Activated naive CD4-positive, alpha-beta T cell treated with anti-CD3 and anti-CD28 coated beads for 36 hours (primary cell): ENCODE data around the gene L3MBTL4. TPM values are rescaled to one million over a fixed set of nuclear protein-coding genes. Genes with fewer than 3 reads are reported as not detected.
"Not testable (repeated sequence)": the region's sequence is repeated elsewhere in the genome, so short reads cannot be mapped to it uniquely, and the experiment has no call there.

Source experiments
- CTCF ChIA-PET: fragments of 350-600 bp; sonication (Branson Sonifier 250); formaldehyde crosslinking; loops from one replicate; lab custom pipeline; 2021; ENCODE audit warnings: antibody characterized with exemption; lab: Charles Lee
- DNase-seq: peaks from one replicate; pipeline ENCODE4 v3.0.0-alpha.2; 2020
- H3K27ac Mint-ChIP-seq: one replicate; pipeline ENCODE4 v1.8.0; 2021; ENCODE audit warnings: mild to moderate bottlenecking, mixed read lengths
- H3K27me3 Mint-ChIP-seq: one replicate; pipeline ENCODE4 v1.8.0; 2021; ENCODE audit warnings: low read depth, mixed read lengths
- H3K36me3 Mint-ChIP-seq: one replicate; pipeline ENCODE4 v1.8.0; 2021; ENCODE audit warnings: low read depth, mixed read lengths
- H3K4me1 Mint-ChIP-seq: one replicate; pipeline ENCODE4 v1.8.0; 2021; ENCODE audit warnings: low read depth, mixed read lengths
- H3K4me3 Mint-ChIP-seq: one replicate; pipeline ENCODE4 v1.8.0; 2021; ENCODE audit warnings: mild to moderate bottlenecking, moderate library complexity, mixed read lengths
- H3K9me3 Mint-ChIP-seq: one replicate; pipeline ENCODE4 v1.8.0; 2021; ENCODE audit warnings: mixed read lengths
- intact Hi-C: fragments of 100-400 bp; cut with micrococcal nuclease; formaldehyde crosslinking; loops from one replicate; pipeline ENCODE4 v1.15.1; 2023
- total RNA-seq, 2 experiments: library from RNA; stranded (reverse); gene quantifications; one replicate each; pipeline ENCODE4 v1.2.3, GENCODE V29; 2021

L3MBTL4 gene
- total RNA-seq, 2 experiments from 2014 or later = 0.05 to 0.10 TPM

DNA sequence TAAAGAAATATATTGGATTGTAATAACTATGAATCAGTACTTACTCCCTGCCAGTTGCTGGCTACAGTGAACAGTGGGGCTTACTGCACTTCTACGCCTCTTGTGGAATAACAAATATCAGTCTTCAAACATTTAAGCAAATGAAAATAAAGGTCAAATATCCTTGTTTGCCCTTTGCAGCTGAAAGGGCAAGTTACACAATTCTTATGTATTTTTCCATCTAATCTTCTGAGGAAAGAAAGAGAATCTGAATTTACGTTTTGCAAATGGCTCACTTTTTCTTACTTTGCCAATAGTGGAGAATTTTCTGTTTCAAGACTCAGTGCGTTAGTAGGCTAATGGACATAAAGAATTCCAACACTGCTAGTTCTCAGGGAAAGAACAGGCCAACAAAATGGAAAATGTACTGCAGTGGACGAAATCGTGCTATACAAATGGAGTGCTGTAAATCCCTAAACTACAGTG lies 362.2 kb downstream of the L3MBTL4 start:
- no peaks in the 10 kb centered on the region for H3K4me1 Mint-ChIP-seq
- H3K27me3 Mint-ChIP-seq = no peaks in the 10 kb centered on the region
- no peaks in the 10 kb centered on the region for H3K9me3 Mint-ChIP-seq
- no peak for DNase-seq
- no peak overlapping the region for H3K27ac Mint-ChIP-seq
- H3K36me3 Mint-ChIP-seq = no peaks in the 10 kb centered on the region
- no peak overlapping the region for H3K4me3 Mint-ChIP-seq
- CTCF ChIA-PET = interaction anchor here (0.6 kb wide), 1 partner anchor 7 kb away, joined by 4 read pairs; no protein-coding TSS in a partner anchor
- intact Hi-C loops = no loop called here

DNA sequence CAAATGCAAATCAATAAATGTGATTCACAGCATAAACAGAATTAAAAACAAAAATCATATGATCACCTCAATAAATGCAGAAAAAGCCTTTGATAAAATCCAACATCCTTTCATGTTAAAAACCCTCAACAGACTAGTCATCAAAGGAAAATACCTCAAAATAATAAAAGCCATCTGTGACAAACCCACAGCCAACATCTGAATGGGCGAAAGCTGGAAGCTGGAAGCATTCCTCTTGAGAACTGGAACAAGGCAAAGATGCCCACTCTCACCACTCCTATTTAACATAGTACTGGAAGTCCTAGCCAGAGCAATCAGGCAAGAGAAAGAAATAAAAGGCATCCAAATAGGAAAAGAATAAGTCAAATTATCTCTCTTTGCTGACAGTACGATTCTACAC lies 367.1 kb downstream of the L3MBTL4 start:
- H3K4me3 Mint-ChIP-seq, H3K4me1 Mint-ChIP-seq, H3K9me3 Mint-ChIP-seq, DNase-seq, H3K36me3 Mint-ChIP-seq, CTCF ChIA-PET, intact Hi-C loops, H3K27ac Mint-ChIP-seq: not testable (repeated sequence)
- H3K27me3 Mint-ChIP-seq = peaks cover 23% of the 10 kb centered on the region

DNA sequence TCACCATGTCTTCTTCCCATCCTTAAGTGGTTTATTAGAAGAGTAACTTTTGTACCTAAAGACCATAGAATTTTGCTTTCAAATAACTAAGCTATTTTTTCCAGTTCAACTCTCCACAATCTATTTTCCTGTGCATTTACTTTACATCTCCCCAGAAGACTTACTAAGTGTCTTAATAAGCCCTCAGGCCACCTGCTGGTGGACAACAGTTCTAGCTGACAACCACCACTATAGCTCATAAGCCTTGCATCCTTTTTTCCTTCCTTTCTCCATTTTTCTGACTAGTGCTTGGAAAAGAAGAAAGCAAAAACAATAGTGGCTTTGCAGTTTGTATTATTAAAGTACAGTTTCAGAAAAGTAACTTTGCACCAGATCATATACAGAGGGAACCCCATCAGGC lies 369.9 kb downstream of the L3MBTL4 start:
- H3K4me3 Mint-ChIP-seq = no peak overlapping the region
- H3K9me3 Mint-ChIP-seq = peaks cover 11% of the 10 kb centered on the region
- no peak for DNase-seq
- H3K27ac Mint-ChIP-seq = no peak overlapping the region
- CTCF ChIA-PET = no interaction called here
- peaks cover 31% of the 10 kb centered on the region for H3K27me3 Mint-ChIP-seq
- H3K36me3 Mint-ChIP-seq = no peaks in the 10 kb centered on the region
- intact Hi-C loops = no loop called here
- H3K4me1 Mint-ChIP-seq = no peaks in the 10 kb centered on the region

DNA sequence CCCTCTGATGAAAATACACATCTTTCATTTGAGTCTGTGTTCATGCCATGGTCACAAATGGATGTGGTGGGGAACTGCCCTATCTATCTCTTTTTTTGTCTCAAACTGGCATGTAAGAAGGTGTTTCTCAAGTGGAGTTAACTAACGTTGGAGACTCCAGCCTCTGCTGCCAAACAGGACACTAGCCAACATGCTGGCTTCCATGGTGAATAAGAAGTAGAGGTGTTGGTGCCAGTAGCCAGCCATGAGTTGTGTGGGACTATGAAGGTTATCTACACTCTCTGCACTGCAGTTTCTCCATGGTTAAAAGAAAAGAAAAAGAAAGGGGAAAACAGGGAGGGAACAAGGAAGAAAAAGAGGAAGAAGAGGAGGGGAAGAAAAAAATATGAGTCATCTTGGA lies 370.4 kb downstream of the L3MBTL4 start:
- no peak overlapping the region for H3K4me3 Mint-ChIP-seq
- no peak for DNase-seq
- peaks cover 12% of the 10 kb centered on the region for H3K9me3 Mint-ChIP-seq
- H3K4me1 Mint-ChIP-seq = no peaks in the 10 kb centered on the region
- H3K36me3 Mint-ChIP-seq = no peaks in the 10 kb centered on the region
- CTCF ChIA-PET = no interaction called here
- intact Hi-C loops = no loop called here
- H3K27ac Mint-ChIP-seq = no peak overlapping the region
- peaks cover 31% of the 10 kb centered on the region for H3K27me3 Mint-ChIP-seq

DNA sequence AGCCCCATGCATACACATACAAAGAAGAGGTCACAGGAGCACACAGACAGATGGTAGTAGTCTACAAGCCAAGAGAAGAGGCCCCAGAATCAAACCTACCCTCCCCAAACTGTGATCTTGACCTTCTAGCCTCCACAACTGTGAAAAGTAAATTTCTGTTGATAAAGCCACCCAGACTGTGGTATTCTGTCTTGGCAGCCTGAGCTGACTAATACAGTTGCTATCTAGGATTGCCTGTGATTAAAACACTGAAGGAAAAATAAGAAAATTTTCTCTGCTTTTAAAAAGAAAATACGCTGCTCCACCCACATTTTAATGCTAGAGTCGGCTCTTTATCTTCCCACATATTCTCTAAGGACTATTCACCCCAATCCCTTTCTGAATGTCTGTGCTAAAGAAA lies 375.7 kb downstream of the L3MBTL4 start:
- Mint-ChIP-seq H3K27ac (no peak overlapping the region), H3K9me3 (peaks cover 16% of the 10 kb centered on the region), H3K27me3 (peaks cover 15% of the 10 kb centered on the region), H3K4me3 (no peak overlapping the region), H3K4me1 (no peaks in the 10 kb centered on the region), H3K36me3 (no peaks in the 10 kb centered on the region)
- no peak for DNase-seq
- CTCF ChIA-PET = no interaction called here
- intact Hi-C loops = no loop called here

DNA sequence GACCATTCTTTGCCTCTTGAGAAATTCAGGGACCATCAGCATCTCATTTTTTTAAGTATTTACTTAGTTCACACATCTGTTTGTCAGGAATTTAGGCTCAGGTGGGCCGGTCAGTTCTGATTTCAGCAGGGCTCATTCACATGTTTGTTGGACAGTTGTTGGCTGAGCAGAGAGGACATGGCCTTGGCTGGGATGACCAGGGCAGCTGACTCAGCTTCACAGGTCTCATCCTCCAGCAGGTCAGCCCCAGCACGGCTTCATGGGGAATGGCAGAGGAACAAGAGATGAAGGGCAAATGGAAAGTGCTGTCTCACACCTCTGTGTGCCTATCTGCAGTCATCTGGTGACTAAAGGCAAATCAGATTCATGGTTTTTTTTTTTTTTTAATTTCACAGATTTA lies 383.3 kb downstream of the L3MBTL4 start:
- peaks cover 2% of the 10 kb centered on the region for H3K27me3 Mint-ChIP-seq

DNA sequence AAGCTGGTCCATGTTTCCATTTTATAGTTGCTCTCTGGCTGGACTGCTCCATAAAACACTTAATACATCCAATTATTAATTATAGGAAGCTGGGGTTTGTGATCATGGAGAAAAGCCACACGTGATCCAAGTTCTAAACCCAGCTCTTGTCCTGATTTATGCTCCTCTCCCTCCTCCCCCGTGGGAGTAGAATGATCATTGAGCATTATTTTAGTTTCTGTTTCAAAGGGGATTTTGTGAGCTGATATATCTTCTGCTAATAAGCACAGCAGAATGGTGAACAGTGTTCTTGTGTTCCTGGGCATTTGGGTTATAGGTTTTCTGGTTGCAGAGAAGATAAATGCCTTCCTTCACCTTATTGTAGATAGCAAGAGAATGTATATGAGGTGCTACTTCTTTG lies 383.7 kb downstream of the L3MBTL4 start:
- Mint-ChIP-seq H3K36me3 (no peaks in the 10 kb centered on the region), H3K4me1 (no peaks in the 10 kb centered on the region), H3K4me3 (no peak overlapping the region), H3K27ac (no peak overlapping the region), H3K27me3 (peaks cover 2% of the 10 kb centered on the region), H3K9me3 (peaks cover 4% of the 10 kb centered on the region)
- no peak for DNase-seq
- CTCF ChIA-PET = no interaction called here
- intact Hi-C loops = no loop called here

More for the DNA sequence above, 383.3 kb downstream of the L3MBTL4 start:
- CTCF ChIA-PET = no interaction called here
- DNase-seq = no peak
- no peak overlapping the region for H3K4me3 Mint-ChIP-seq
- intact Hi-C loops = no loop called here
- peaks cover 9% of the 10 kb centered on the region for H3K9me3 Mint-ChIP-seq
- no peak overlapping the region for H3K27ac Mint-ChIP-seq
- H3K4me1 Mint-ChIP-seq = no peaks in the 10 kb centered on the region
- H3K36me3 Mint-ChIP-seq = no peaks in the 10 kb centered on the region

DNA sequence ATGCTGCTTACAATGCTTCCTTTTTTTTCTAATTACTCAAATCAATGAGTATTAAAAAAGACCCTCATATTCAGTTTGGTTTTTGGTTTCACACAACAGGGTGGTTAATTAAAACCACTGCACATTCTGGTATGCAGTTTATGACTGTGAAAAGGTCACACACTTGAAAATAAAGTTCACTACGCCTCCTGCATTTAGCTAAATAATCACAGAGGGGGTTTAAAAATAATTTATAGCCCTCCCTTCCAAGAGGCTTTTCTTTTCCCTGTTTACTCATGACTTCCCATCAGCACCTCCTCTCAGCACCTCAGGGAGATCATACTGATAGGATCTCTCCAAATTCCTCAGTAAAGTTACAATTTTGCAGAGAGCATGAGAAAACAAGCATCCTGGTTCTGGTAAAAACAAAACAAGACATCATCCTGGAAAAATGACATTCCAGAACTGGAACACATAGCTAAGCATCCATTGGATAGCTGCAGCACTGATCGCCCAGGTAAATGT lies 389.9 kb downstream of the L3MBTL4 start:
- Mint-ChIP-seq H3K4me1 (no peaks in the 10 kb centered on the region), H3K36me3 (no peaks in the 10 kb centered on the region), H3K27ac (no peak overlapping the region), H3K27me3 (peaks cover 2% of the 10 kb centered on the region), H3K9me3 (peaks cover 2% of the 10 kb centered on the region), H3K4me3 (no peak overlapping the region)
- DNase-seq = no peak
- intact Hi-C loops = no loop called here
- CTCF ChIA-PET = interaction anchor here (1.1 kb wide), 1 partner anchor 24 kb away, joined by 3 read pairs; no protein-coding TSS in a partner anchor

DNA sequence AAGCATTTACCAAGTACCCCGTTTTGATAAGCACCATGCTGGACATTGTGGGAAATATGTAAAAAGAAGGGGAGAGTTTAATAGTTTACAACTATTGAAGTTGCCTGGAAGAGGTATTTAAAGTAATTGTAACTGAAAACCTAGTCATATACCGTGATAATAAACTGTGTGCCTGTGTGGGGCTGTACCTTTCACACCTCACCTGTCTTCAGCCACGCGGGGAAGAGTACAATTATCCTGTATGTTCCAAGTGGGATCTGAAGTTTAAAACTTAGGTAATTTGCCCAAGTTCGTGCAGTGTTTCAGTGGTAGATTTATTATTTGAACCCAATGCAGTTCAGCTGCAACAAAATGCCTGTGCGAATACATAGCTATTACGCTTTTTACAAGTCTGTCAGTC lies 391.2 kb downstream of the L3MBTL4 start:
- no peak for DNase-seq
- H3K27ac Mint-ChIP-seq = no peak overlapping the region

DNA sequence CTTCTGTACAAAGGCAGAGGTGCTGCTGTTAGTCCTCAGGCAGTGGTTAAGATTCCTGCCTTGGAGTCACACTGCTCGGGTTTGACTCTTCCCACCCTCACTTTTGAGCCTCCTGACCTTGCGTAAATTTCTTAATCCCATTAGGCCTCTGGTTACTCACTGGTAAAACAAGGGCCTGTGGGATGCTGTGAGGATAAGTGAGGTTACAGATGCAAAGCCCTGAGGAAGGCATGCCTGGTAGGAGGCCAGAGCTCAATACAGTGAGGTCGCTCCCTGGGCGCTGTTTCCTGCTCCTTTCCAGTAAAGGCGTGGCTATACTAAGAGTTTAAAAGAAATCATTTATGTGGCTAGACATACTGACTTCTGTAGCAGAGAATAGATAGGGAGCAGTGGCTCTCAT lies 391.9 kb downstream of the L3MBTL4 start:
- CTCF ChIA-PET = no interaction called here
- no peaks in the 10 kb centered on the region for H3K4me1 Mint-ChIP-seq
- peaks cover 2% of the 10 kb centered on the region for H3K9me3 Mint-ChIP-seq
- intact Hi-C loops = no loop called here
- no peak for DNase-seq
- H3K27ac Mint-ChIP-seq = no peak overlapping the region
- H3K4me3 Mint-ChIP-seq = no peak overlapping the region
- peaks cover 2% of the 10 kb centered on the region for H3K27me3 Mint-ChIP-seq
- H3K36me3 Mint-ChIP-seq = no peaks in the 10 kb centered on the region

More for the DNA sequence above, 391.2 kb downstream of the L3MBTL4 start:
- H3K36me3 Mint-ChIP-seq = no peaks in the 10 kb centered on the region
- peaks cover 2% of the 10 kb centered on the region for H3K9me3 Mint-ChIP-seq
- intact Hi-C loops = no loop called here
- H3K27me3 Mint-ChIP-seq = peaks cover 2% of the 10 kb centered on the region
- H3K4me3 Mint-ChIP-seq = no peak overlapping the region
- no peaks in the 10 kb centered on the region for H3K4me1 Mint-ChIP-seq
- CTCF ChIA-PET = no interaction called here

DNA sequence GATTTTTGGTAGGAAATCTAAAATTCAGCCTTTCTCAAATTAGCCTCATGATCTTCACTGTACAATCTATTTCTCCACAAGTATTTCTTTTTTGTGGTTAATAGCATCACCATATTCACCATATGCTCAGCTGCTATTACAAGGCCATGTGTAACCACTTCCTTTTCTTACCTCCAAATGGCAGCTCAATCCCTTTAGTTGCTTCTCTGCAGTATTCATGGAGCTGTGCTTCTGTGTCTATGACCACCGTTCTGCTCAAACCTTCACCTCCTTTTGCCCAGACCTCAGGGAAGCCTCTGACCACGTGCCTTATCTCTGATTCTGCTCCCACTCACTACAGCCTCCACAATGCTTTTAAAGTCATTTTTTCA lies 392.7 kb downstream of the L3MBTL4 start:
- Mint-ChIP-seq H3K9me3 (no peaks in the 10 kb centered on the region), H3K36me3 (no peaks in the 10 kb centered on the region), H3K27ac (no peak overlapping the region), H3K4me3 (no peak overlapping the region), H3K27me3 (no peaks in the 10 kb centered on the region), H3K4me1 (no peaks in the 10 kb centered on the region)
- no peak for DNase-seq
- intact Hi-C loops = no loop called here
- CTCF ChIA-PET = no interaction called here

DNA sequence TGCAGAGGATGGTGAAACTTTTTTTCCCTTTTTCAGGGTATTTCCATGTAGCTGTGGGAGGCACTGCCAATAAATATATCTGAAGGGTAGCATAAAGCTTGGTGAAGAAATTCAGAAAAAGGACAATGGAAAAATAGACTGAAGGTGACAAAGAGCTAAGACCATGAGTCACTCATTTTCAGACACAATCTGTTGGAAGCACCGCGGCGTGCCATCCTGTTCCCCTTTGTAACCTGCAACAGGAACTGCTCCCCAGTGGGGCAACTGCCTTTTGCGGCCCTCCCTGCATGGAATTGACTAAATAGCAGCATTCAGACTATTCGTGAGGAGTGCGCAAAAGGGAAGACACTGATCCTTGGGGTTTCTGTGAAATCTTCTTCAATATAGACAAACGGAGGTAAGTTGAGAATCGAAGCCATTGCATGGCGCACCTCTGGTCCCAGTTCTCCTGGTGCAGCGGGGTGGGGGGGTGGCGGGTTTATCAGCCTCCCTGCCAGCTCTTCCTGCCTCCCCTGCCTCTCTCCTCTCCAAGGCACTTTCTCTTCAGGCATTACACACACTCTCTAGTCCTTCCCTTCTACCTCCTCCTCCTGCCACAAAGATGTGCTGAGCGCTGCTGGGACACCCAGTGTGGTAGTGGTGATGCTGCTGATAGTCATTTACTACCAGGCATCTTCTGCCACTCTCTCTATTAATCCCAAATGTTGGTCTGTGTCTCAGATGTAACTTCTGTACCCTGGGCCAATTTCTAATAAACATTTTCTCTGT lies 393.2 kb downstream of the L3MBTL4 start:
- CTCF ChIA-PET = no interaction called here
- Mint-ChIP-seq H3K9me3 (no peaks in the 10 kb centered on the region), H3K4me3 (no peak overlapping the region), H3K27ac (no peak overlapping the region), H3K27me3 (no peaks in the 10 kb centered on the region), H3K36me3 (no peaks in the 10 kb centered on the region), H3K4me1 (no peaks in the 10 kb centered on the region)
- DNase-seq = no peak
- intact Hi-C loops = no loop called here

DNA sequence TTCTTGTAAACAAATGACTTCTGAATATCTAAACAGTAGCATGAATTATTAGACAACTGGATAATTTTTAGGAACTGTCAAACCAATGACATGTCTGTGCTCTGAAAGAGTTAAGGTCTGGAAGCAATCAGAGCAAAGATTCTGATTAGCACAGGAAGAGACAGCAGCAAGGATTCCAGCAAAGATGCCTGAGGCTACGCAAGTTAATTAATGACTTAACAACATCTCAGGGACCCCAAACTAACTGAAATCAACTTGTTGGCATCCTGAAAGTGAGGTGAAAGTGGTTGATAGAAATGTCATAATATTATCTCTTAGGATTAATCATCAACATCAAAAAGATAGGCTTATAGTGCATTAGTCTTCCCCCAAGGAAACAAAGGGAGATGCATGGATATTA lies 396.0 kb downstream of the L3MBTL4 start:
- DNase-seq = no peak
- Mint-ChIP-seq H3K36me3 (no peaks in the 10 kb centered on the region), H3K27ac (no peak overlapping the region), H3K4me1 (no peaks in the 10 kb centered on the region), H3K4me3 (no peak overlapping the region), H3K27me3 (no peaks in the 10 kb centered on the region), H3K9me3 (no peaks in the 10 kb centered on the region)
- CTCF ChIA-PET = interaction anchor here (0.6 kb wide), 1 partner anchor 418 kb away, joined by 3 read pairs; no protein-coding TSS in a partner anchor
- intact Hi-C loops = no loop called here
